ENCODE results near the gene PLS1. TPM values are rescaled to one million over a fixed set of nuclear protein-coding genes. Genes with fewer than 3 reads are reported as not detected.
A peak's percentile ranks its signal among the peaks of the same experiment; 100 is the strongest.
"Not testable (repeated sequence)": the region's sequence is repeated elsewhere in the genome, so short reads cannot be mapped to it uniquely, and the experiment has no call there.

The PLS1 gene
- not detected for total RNA-seq

GRCh38 chr3:142595951-142596725 lies at the start of gene PLS1:
TSS of gene PLS1 (plus strand) at chr3:142596393. CDS start at chr3:142664238, 67,845 bp downstream.
- Histone ChIP-seq H3K4me3 (ENCODE audit: low read length in 3 of 3) (peak within 1 kb of the TSS; percentile 72 to 91 (median 83)), H3K36me3 (ENCODE audit: control insufficient read depth in 3 of 3, insufficient read depth in 3 of 3, low read length in 3 of 3) (no peaks in the 10 kb centered on the region), H3K27me3 (ENCODE audit: control insufficient read depth in 3 of 3, insufficient read depth in 3 of 3, low read length in 3 of 3) (no peaks in the 10 kb centered on the region), H3K27ac (ENCODE audit: low read depth, low read length) (no peak within 1 kb of the TSS), H3K9me3 (ENCODE audit: control insufficient read depth in 3 of 3, low read length in 3 of 3) (no peaks in the 10 kb centered on the region), H3K9ac (ENCODE audit: low read depth in 1 of 3, low read length in 3 of 3) (peak within 1 kb of the TSS; percentile 70 to 79 (median 74)), H3K4me1 (ENCODE audit: control insufficient read depth in 3 of 3, insufficient read depth in 3 of 3, low read length in 3 of 3) (peaks cover 2 to 15% (median 7%) of the 10 kb centered on the region in 3 donors)

DNA sequence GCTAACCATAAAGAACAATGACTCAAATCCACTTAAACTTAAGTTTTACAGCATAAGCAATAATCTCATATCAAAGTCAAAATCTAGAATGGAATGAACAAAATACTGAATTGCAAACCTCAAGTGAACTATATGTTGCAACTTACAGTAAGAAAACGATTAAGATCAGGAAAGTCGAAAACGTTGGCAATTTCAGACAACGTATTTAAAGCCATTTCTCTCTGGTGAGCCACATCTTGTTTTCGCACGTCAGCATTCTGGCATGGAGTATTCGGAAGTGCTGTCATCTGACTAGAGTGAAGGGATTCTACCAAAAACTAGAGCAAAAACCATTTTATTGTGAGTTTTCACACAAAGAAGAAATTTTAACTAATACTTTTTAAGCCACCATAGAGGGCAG lies 46.2 kb upstream of the PLS1 start:
- H3K36me3 ChIP-seq (ENCODE audit: control insufficient read depth in 3 of 3, insufficient read depth in 3 of 3, low read length in 3 of 3): peaks cover 6 to 41% (median 30%) of the 10 kb centered on the region in 3 donors

DNA sequence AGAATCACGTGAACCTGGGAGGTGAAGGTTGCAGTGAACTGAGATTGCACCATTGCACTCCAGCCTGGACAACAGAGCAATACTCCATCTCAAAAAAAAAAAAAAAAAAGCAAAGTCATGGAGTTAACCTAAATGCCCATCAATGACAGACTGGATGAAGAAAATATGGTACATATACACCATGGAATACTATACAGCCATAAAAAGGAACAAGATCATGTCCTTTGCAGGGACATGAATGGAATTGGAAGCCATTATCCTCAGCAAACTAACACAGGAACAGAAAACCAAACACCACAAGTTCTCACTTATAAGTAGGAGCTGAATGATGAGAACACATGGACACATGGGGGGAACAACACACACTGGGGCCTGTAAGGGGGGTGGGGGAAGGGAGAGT lies 43.6 kb upstream of the PLS1 start:
- not testable (repeated sequence) for H3K9ac ChIP-seq (ENCODE audit: low read depth in 1 of 3, low read length in 3 of 3); H3K27me3 ChIP-seq (ENCODE audit: control insufficient read depth in 3 of 3, insufficient read depth in 3 of 3, low read length in 3 of 3)
- H3K36me3 ChIP-seq (ENCODE audit: control insufficient read depth in 3 of 3, insufficient read depth in 3 of 3, low read length in 3 of 3): peaks cover 4 to 41% (median 34%) of the 10 kb centered on the region in 3 donors

More for the DNA sequence above, 46.2 kb upstream of the PLS1 start:
- Histone ChIP-seq H3K27ac (ENCODE audit: low read depth, low read length) (no peak overlapping the region), H3K27me3 (ENCODE audit: control insufficient read depth in 3 of 3, insufficient read depth in 3 of 3, low read length in 3 of 3) (no peaks in the 10 kb centered on the region), H3K9me3 (ENCODE audit: control insufficient read depth in 3 of 3, low read length in 3 of 3) (no peaks in the 10 kb centered on the region), H3K4me1 (ENCODE audit: control insufficient read depth in 3 of 3, insufficient read depth in 3 of 3, low read length in 3 of 3) (no peaks in the 10 kb centered on the region), H3K4me3 (ENCODE audit: low read length in 3 of 3) (no peak overlapping the region), H3K9ac (ENCODE audit: low read depth in 1 of 3, low read length in 3 of 3) (no peak overlapping the region)

GRCh38 chr3:142553741-142554140 lies 42.5 kb upstream of the PLS1 start:
- Histone ChIP-seq H3K4me3 (ENCODE audit: low read length in 3 of 3) (no peak overlapping the region), H3K9ac (ENCODE audit: low read depth in 1 of 3, low read length in 3 of 3) (no peak overlapping the region), H3K36me3 (ENCODE audit: control insufficient read depth in 3 of 3, insufficient read depth in 3 of 3, low read length in 3 of 3) (peaks cover 4 to 41% (median 34%) of the 10 kb centered on the region in 3 donors), H3K4me1 (ENCODE audit: control insufficient read depth in 3 of 3, insufficient read depth in 3 of 3, low read length in 3 of 3) (no peaks in the 10 kb centered on the region), H3K27ac (ENCODE audit: low read depth, low read length) (no peak overlapping the region), H3K9me3 (ENCODE audit: control insufficient read depth in 3 of 3, low read length in 3 of 3) (no peaks in the 10 kb centered on the region), H3K27me3 (ENCODE audit: control insufficient read depth in 3 of 3, insufficient read depth in 3 of 3, low read length in 3 of 3) (no peaks in the 10 kb centered on the region)

More for the DNA sequence above, 43.6 kb upstream of the PLS1 start:
- H3K9me3 ChIP-seq (ENCODE audit: control insufficient read depth in 3 of 3, low read length in 3 of 3); H3K27ac ChIP-seq (ENCODE audit: low read depth, low read length); H3K4me3 ChIP-seq (ENCODE audit: low read length in 3 of 3); H3K4me1 ChIP-seq (ENCODE audit: control insufficient read depth in 3 of 3, insufficient read depth in 3 of 3, low read length in 3 of 3): not testable (repeated sequence)

- Histone ChIP-seq H3K36me3 (ENCODE audit: control insufficient read depth in 3 of 3, insufficient read depth in 3 of 3, low read length in 3 of 3) (peaks cover 8 to 31% (median 28%) of the 10 kb centered on the region in 3 donors), H3K9me3 (ENCODE audit: control insufficient read depth in 3 of 3, low read length in 3 of 3) (no peaks in the 10 kb centered on the region), H3K27me3 (ENCODE audit: control insufficient read depth in 3 of 3, insufficient read depth in 3 of 3, low read length in 3 of 3) (no peaks in the 10 kb centered on the region), H3K27ac (ENCODE audit: low read depth, low read length) (no peak overlapping the region), H3K4me3 (ENCODE audit: low read length in 3 of 3) (no peak overlapping the region), H3K9ac (ENCODE audit: low read depth in 1 of 3, low read length in 3 of 3) (no peak overlapping the region), H3K4me1 (ENCODE audit: control insufficient read depth in 3 of 3, insufficient read depth in 3 of 3, low read length in 3 of 3) (no peaks in the 10 kb centered on the region)
Observed at GRCh38 chr3:142560118-142560517, 36.1 kb upstream of the PLS1 start.

- H3K27me3 ChIP-seq (ENCODE audit: control insufficient read depth in 3 of 3, insufficient read depth in 3 of 3, low read length in 3 of 3): no peaks in the 10 kb centered on the region
- H3K9me3 ChIP-seq (ENCODE audit: control insufficient read depth in 3 of 3, low read length in 3 of 3): no peaks in the 10 kb centered on the region
- H3K9ac ChIP-seq (ENCODE audit: low read depth in 1 of 3, low read length in 3 of 3): no peak overlapping the region
- peaks cover 8 to 23% (median 20%) of the 10 kb centered on the region in 3 donors for H3K36me3 ChIP-seq (ENCODE audit: control insufficient read depth in 3 of 3, insufficient read depth in 3 of 3, low read length in 3 of 3)
- no peak overlapping the region for H3K4me3 ChIP-seq (ENCODE audit: low read length in 3 of 3)
- no peak overlapping the region for H3K27ac ChIP-seq (ENCODE audit: low read depth, low read length)
- H3K4me1 ChIP-seq (ENCODE audit: control insufficient read depth in 3 of 3, insufficient read depth in 3 of 3, low read length in 3 of 3): no peaks in the 10 kb centered on the region
Observed at GRCh38 chr3:142563496-142563997, 32.6 kb upstream of the PLS1 start.

- H3K36me3 ChIP-seq (ENCODE audit: control insufficient read depth in 3 of 3, insufficient read depth in 3 of 3, low read length in 3 of 3): peaks cover 2 to 16% (median 12%) of the 10 kb centered on the region in 3 donors
Observed at GRCh38 chr3:142566096-142566495, 30.1 kb upstream of the PLS1 start.

DNA sequence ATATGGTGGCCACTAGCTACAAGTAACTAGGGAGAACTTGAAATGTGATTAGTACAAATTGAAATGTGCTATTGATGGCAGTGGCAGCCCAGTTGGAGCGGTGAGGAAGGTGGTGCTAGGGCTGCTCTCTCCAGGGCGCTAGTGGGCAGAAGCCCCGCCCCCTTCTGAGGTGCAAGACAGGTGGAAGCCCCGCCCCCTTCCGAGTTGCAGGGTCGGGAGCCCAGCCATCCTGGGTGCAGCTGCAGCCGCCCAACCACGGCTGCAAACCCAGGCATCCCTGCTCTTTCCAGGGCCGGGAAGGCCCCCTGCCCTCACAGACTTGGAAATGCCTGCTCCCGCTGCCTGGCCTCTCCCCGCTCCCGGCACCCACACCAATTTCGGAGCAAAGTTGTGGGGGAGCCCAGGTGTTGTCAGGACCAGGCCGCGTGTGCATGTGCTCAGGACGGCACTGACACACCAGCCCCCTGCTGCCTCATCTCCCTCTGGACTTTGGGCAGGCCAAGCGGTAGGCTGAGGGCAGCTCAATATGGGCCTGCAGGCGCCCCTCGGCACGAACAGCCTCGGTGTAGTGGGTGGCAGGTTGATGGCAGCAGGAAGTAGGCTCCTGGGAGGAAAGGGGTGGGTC lies 27.7 kb upstream of the PLS1 start:
- no peaks in the 10 kb centered on the region for H3K9me3 ChIP-seq (ENCODE audit: control insufficient read depth in 3 of 3, low read length in 3 of 3)
- no peak overlapping the region for H3K4me3 ChIP-seq (ENCODE audit: low read length in 3 of 3)
- H3K9ac ChIP-seq (ENCODE audit: low read depth in 1 of 3, low read length in 3 of 3): no peak overlapping the region

More at GRCh38 chr3:142566096-142566495, 30.1 kb upstream of the PLS1 start:
- Histone ChIP-seq H3K9me3 (ENCODE audit: control insufficient read depth in 3 of 3, low read length in 3 of 3) (no peaks in the 10 kb centered on the region), H3K27ac (ENCODE audit: low read depth, low read length) (no peak overlapping the region), H3K9ac (ENCODE audit: low read depth in 1 of 3, low read length in 3 of 3) (no peak overlapping the region), H3K4me1 (ENCODE audit: control insufficient read depth in 3 of 3, insufficient read depth in 3 of 3, low read length in 3 of 3) (no peaks in the 10 kb centered on the region), H3K4me3 (ENCODE audit: low read length in 3 of 3) (no peak overlapping the region), H3K27me3 (ENCODE audit: control insufficient read depth in 3 of 3, insufficient read depth in 3 of 3, low read length in 3 of 3) (no peaks in the 10 kb centered on the region)

DNA sequence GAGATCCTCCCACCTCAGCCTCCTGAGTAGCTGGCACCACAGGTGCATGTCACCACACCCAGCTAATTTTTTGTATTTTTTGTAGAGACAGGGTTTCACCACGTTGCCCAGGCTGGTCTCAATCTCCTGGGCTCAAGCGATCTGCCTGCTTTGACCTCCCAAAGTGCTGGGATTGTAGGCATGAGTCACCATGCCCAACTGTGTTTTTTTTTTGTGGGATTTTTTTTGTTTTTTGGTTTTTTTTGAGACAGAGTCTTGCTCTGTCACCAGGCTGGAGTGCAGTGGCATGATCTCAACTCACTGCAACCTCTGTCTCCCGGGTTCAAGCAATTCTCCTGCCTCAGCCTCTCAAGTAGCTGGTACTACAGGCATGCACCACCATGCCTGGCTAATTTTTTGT lies 26.8 kb upstream of the PLS1 start:
- H3K9me3 ChIP-seq (ENCODE audit: control insufficient read depth in 3 of 3, low read length in 3 of 3); H3K4me1 ChIP-seq (ENCODE audit: control insufficient read depth in 3 of 3, insufficient read depth in 3 of 3, low read length in 3 of 3); H3K9ac ChIP-seq (ENCODE audit: low read depth in 1 of 3, low read length in 3 of 3); H3K27ac ChIP-seq (ENCODE audit: low read depth, low read length); H3K27me3 ChIP-seq (ENCODE audit: control insufficient read depth in 3 of 3, insufficient read depth in 3 of 3, low read length in 3 of 3); H3K4me3 ChIP-seq (ENCODE audit: low read length in 3 of 3): not testable (repeated sequence)
- H3K36me3 ChIP-seq (ENCODE audit: control insufficient read depth in 3 of 3, insufficient read depth in 3 of 3, low read length in 3 of 3): peaks cover 2 to 10% (median 4%) of the 10 kb centered on the region in 3 donors

More for the DNA sequence above, 27.7 kb upstream of the PLS1 start:
- no peaks in the 10 kb centered on the region for H3K4me1 ChIP-seq (ENCODE audit: control insufficient read depth in 3 of 3, insufficient read depth in 3 of 3, low read length in 3 of 3)
- H3K27ac ChIP-seq (ENCODE audit: low read depth, low read length): no peak overlapping the region
- peaks cover 2 to 10% (median 6%) of the 10 kb centered on the region in 3 donors for H3K36me3 ChIP-seq (ENCODE audit: control insufficient read depth in 3 of 3, insufficient read depth in 3 of 3, low read length in 3 of 3)
- H3K27me3 ChIP-seq (ENCODE audit: control insufficient read depth in 3 of 3, insufficient read depth in 3 of 3, low read length in 3 of 3): no peaks in the 10 kb centered on the region

GRCh38 chr3:142574223-142574622 lies 22.0 kb upstream of the PLS1 start:
- H3K9me3 ChIP-seq (ENCODE audit: control insufficient read depth in 3 of 3, low read length in 3 of 3); H3K27me3 ChIP-seq (ENCODE audit: control insufficient read depth in 3 of 3, insufficient read depth in 3 of 3, low read length in 3 of 3); H3K9ac ChIP-seq (ENCODE audit: low read depth in 1 of 3, low read length in 3 of 3); H3K4me3 ChIP-seq (ENCODE audit: low read length in 3 of 3); H3K27ac ChIP-seq (ENCODE audit: low read depth, low read length); H3K36me3 ChIP-seq (ENCODE audit: control insufficient read depth in 3 of 3, insufficient read depth in 3 of 3, low read length in 3 of 3): not testable (repeated sequence)
- peaks cover 7 to 17% (median 16%) of the 10 kb centered on the region in 3 donors for H3K4me1 ChIP-seq (ENCODE audit: control insufficient read depth in 3 of 3, insufficient read depth in 3 of 3, low read length in 3 of 3)
